ENCODE data around the gene TMEM187.

- no peak for TF ChIP-seq CTCF (IDR thresholded peaks at IDR 0.05)
- TF ChIP-seq POLR2A (IDR thresholded peaks at IDR 0.05), result no peak
These were observed 56.1 kb downstream of the TMEM187 start for GRCh38 chrX:154028502-154029184.
